Kidney tubule cell (primary cell): ENCODE data around the gene WDR74.
"Not testable (repeated sequence)": the region's sequence is repeated elsewhere in the genome, so short reads cannot be mapped to it uniquely, and the experiment has no call there.

ENCODE experiments used
- DNase-seq: peaks from one replicate; pipeline ENCODE4 v3.0.0-alpha.2; 2018; ENCODE audit warnings: low spot score

Gene WDR74

DNA sequence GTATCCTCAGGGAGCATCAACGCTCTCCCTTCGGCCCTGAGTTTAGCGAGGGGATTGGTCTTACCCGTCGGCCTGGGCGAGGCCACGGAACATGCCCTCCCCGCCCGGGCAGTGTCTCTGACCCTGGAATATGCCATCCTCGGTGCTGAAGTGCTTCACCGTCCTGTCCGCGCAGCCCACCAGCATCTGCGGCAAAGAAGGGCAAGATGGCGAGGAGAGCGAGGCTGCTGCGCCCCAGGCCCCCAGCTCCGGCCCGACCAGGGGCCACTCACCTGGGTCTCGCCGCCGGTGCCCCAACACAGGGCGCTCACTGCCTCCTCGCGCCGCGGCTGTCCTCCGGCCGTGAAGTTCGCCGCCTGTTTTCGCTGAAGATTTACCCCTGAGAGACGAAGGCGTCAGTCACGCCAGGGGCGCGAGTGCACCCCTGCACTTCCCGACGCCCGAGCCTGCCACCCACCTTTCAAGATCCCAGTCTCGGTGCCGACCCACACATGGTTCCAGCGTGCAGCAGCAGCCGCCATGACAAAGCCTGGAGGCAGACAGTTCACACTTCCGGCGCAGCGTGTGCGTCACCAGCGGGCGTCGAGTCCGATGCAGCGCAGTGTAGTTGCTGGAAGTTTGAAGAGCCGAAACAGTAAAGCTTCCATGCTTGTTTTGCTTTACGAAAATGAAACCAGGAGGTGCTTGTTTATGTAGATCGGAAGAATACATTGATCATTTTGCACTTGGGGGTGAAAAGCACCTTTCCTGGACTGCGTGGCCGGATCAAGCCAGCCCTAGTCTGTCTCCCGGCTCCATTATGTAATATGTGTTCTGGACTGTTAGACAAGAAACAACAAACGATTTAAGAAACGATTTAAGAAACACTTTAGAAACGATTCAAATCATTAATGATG lies at the start of gene WDR74:
WDR74 (minus strand) TSS at position 541 of the 896 bp plus-strand sequence; CDS start at position 521, 20 bp downstream.
- peak; percentile 91 for DNase-seq

DNA sequence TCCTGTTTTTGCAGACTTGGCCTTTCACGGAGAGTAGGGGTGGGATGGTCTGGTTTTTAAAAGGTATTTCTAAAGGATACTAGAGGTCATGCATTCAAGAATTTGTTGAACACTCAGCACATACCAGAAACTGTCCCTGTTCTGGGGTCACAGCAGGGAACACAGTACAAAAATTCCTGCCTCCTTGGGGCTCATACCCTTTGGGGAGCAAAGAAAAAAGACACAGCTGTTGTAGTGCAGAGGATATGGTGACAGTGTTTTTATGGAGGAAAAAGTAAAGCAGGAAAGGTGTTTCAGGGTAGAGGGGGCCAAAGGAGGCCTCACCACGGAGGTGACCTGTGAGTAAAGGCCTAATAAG lies 49.7 kb upstream of the WDR74 start:
- DNase-seq = no peak

DNA sequence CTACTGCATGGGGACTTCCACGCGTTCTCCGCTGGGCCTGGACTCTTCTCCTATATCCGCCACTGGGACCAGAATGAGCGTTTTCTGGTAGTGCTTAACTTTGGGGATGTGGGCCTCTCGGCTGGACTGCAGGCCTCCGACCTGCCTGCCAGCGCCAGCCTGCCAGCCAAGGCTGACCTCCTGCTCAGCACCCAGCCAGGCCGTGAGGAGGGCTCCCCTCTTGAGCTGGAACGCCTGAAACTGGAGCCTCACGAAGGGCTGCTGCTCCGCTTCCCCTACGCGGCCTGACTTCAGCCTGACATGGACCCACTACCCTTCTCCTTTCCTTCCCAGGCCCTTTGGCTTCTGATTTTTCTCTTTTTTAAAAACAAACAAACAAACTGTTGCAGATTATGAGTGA lies 49.0 kb upstream of the WDR74 start:
- DNase-seq = no peak

DNA sequence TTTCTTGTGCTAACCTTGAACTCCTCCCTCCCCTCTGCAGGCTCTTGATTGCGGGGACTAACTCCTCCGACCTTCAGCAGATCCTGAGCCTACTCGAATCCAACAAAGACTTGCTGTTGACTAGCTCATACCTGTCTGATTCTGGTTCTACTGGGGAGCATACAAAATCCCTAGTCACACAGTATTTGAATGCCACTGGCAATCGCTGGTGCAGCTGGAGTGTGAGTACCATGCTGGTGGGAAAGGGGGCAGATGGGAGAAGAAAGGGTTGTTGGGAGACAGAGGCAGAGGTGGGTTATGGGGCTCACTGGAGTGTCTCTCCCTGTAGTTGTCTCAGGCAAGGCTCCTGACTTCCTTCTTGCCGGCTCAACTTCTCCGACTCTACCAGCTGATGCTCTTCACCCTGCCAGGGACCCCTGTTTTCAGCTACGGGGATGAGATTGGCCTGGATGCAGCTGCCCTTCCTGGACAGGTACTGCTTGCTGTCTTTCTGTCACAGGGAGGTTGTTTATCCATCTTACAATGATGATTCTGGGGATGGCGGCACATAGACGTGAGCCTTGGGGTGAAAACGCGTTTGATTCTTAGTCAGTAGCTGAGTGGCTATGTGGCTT lies 45.9 kb upstream of the WDR74 start:
- DNase-seq = no peak

DNA sequence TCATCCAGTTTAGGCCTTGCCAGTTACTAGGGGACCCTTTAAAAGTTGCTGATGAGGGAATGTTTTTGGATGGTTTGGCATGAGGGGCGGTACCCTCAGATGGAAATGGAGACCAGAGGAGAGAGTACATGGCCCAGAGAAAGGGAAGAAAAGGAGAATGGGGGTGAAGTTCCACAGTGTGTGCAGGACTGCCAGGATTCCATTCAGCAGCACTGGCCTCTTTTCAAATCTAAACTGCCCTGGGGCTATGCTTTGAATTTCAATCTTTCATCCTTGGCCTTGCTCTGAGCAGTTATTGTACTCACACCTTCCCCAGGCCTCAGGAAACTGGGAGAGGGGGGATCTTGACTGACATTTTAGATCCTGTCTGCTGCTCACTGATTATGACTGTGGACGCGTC lies 44.3 kb upstream of the WDR74 start:
- DNase-seq = no peak

DNA sequence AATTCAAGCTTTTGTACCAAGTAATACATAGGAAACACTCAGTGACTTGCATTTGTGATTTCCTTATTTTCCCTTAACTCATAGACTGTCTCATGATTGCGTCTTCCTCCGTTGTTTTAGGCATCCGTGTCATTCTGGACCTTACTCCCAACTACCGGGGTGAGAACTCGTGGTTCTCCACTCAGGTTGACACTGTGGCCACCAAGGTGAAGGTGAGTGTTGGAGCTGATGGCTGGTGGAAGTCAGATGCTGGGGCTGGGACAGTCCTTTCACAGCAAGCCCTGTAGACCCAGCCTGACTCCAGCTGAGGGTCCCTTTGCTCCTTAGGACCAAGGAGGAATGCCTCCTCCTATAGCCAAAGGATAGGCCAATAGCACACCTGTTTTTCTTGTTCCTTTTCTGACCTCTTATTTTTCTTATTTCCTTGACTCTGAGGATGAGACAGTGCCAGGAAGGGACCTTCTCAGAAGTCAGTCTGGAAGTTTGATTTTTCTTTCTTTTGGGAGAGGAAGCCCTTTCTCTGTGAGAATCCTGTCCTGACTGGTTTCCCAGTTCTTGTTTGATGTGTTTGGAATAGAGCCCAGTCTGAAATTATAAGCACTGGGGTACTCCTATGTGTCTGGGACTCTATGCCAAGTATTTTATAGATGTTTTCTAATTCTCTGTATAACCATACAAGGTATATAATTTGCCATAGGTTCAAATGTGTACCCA lies 43.6 kb upstream of the WDR74 start:
- no peak for DNase-seq

DNA sequence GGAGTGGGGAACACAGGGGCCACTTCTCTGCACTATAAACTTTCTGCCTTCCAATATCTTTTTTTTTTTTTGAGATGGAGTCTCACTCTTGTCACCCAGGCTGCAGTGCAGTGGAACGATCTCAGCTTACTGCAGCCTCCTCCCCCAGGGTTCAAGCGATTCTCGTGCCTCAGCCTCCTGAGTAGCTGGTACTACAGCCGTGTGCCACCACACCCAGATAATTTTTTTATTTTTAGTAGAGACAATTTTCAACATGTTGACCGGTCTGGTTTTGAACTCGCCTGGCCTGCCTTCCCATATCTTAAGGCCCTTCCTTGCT lies 43.0 kb upstream of the WDR74 start:
- DNase-seq = no peak

DNA sequence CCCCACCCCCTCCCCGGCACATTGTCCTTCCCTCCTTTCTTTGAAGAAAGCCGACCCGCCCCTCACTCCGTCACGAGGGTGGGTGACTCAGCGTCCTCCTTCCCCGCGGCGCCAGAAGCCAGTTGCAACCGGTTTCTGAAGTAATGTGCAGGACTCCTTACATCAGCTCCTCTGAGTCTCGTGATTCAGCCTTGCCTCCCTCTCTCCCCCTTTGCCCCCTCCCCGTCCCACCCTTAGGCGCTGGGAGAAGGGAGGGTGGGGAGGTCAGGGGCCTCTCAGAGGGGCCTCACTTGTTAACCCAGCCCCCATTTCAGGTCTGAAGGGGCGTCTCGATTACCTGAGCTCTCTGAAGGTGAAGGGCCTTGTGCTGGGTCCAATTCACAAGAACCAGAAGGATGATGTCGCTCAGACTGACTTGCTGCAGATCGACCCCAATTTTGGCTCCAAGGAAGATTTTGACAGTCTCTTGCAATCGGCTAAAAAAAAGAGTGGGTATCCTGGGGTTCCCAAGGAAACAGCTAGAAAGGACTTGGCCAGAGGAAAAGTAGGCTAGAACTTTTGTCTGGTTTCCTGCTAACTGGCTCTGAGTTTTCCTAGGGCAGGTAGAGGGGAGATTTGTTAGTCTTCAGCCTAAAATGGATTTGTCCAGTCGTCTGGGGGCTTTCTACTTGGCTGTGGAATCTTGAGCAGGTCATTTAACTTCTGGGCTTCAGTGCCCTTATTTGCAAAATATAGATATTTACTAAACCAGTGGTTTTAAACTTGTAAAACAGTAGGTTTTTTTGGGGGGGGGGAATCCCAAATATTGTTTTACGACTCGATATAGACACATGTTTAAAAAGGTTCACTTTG lies 42.4 kb upstream of the WDR74 start:
- DNase-seq = peak; percentile 97

DNA sequence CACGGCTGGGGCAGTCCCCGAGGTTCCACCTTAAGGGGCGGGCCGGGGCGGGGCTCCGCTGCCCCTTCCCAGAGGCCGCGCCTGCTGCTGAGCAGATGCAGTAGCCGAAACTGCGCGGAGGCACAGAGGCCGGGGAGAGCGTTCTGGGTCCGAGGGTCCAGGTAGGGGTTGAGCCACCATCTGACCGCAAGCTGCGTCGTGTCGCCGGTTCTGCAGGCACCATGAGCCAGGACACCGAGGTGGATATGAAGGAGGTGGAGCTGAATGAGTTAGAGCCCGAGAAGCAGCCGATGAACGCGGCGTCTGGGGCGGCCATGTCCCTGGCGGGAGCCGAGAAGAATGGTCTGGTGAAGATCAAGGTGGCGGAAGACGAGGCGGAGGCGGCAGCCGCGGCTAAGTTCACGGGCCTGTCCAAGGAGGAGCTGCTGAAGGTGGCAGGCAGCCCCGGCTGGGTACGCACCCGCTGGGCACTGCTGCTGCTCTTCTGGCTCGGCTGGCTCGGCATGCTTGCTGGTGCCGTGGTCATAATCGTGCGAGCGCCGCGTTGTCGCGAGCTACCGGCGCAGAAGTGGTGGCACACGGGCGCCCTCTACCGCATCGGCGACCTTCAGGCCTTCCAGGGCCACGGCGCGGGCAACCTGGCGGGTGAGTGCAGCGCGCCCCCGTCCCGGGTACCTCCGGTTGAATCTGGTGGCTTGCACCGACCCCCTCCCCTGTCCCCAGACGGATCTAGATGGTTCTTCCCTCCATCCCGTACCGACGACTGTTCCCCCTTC lies 41.6 kb upstream of the WDR74 start, which contains the start of gene SLC3A2:
SLC3A2 (plus strand) TSS at position 94 of the 776 bp plus-strand sequence; CDS start at position 222, 128 bp downstream.
- DNase-seq = peak; percentile 91

DNA sequence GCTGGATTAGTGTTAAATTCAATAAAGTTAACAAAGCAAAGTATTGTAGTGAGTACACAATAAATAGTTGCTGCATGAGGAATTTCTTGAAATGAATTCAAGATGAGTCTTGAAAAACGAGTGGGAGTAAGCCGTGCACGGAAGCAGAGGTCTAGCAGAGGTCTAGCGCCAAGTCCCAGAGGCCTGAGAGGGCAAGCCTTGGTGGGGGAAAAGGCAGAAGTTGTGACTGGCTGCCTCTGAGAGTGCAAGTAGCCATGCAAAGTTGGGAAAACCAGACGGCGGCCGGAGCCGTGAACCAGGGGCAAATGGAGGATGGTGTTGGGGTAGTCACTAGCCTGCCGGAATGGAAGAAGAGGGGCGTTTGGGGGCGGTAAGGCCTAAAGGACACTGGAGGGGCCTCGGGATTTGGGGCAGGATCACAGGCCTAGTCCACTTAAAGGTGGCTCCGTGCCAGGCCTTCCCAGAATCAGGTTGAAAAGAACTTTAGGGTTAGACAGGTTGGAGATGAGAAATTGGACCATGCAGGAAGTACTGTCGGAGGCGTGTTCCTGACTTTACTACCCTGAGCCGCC lies 40.9 kb upstream of the WDR74 start:
- peak; percentile 83 for DNase-seq

DNA sequence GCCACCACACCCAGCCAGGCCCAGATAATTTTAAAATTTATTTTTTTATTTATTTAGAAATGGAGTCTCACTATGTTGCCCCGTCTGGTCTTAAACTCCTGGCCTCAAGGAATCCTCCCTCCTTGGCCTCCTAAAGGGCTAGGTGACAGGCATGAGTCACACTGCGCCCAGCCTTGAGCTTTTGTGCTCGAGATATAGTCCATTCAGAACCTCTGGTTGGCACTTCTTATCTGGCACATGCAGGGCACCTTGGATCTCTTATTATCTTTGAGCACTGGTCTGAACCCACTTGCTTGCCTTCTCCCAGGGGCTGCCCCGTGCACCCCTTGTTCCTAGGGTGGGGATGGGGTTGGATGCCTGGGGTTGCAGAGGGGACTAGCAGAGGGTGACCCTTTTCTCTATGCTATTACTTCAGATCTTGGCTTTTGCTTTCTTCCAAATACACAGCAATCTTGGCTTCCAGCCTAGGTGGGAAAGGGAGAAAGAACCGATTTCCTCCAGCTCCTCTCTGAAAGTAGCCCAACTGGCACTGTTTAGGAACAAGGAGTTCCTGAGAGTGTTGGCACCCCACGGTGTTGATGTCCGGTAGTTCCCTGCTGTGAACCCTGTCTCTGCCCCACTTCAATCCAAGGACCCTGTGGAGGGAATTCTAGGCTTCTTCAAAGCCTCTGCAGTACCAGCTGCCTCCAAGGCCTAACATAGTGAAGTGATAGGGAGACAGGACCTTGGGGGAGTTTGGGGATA lies 40.0 kb upstream of the WDR74 start:
- DNase-seq = no peak

DNA sequence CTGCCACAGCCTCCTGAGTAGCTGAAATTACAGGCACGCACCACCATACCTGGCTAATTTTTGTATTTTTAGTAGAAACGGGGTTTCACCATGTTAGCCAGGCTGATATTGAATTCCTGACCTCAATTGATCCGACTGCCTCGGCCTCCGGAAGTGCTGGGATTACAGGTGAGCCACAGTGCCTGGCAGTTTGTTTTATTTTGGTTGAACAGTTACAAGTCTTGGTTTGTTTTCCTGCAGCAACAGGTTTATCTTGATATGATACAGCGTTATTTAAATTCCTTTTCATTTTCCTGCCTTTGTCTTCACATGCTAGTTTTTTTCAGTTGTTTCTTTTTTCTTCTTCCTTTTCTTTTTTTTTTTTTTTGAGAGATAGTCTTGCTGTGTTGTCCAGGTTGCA lies 37.3 kb upstream of the WDR74 start:
- DNase-seq = no peak

DNA sequence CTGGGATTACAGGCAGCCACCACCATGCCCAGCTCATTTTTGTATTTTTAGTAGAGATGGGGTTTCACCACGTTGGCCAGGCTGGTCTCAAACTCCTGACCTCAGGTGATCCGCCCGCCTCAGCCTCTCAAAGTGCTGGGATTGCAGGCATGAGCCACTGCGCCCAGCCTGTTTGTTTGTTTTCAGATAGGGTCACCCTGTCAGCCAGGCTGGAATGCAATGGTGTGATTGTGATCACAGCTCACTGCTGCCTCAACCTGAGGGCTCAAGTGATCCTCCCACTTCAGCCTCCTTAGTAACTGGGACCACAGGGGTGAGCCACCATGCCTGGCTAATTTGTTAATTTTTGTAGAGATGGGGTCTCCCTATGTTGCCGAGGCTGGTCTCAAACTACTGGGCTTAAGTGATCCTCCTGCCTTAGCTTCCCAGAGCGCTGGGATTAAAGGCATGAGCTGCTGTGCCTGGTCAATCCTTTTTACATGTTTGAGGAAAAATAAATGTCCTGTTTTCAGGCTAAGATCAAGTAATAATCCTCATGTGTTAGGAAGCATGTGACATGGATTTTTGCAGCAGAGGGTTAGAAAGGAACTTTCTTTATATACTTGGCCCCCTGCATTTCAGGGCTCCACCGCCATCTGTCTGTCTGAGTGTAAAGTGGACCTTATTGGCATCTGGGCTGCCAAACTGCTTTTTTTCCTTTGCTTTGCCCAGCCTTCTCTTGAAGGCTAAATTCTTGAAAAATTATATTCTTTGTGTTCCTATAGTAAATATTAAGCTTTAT lies 36.5 kb upstream of the WDR74 start:
- DNase-seq = no peak

DNA sequence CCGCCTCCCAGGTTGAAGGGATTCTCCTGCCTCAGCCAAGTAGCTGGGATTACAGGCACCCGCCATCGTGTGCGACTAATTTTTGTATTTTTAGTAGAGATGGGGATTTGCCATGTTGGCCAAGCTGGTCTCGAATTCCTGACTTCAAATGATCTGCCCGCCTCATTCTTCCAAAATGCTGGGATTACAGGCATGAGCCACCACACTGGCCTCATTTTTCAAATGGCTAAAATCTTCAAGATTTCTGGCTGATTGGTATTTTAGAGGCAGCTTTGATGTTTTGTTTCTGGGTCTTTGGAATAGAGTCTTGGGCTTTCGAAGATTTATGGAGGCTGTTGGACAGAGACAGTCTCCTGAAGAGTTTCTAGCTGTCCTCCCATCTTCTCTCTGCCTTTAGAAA lies 35.5 kb upstream of the WDR74 start:
- DNase-seq = no peak

DNA sequence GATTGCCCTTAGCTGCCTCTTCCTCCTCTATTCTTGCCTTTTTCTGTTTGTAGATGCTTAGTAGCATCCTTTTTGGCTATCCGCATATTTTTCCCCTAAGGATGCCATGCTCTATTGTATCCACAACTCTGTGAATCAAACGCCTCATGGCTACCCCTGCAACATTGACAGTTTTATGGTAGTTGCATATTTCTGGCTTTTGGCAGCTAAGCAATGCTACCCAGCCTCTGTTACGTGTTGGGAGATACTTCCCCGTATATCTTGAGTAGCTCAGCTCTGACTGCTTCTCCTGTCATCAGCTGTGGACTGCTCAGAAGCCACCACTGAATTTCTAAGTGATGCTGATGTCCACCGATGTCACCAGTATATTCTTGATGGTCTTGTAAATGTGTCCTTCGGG lies 26.2 kb upstream of the WDR74 start:
- no peak for DNase-seq

DNA sequence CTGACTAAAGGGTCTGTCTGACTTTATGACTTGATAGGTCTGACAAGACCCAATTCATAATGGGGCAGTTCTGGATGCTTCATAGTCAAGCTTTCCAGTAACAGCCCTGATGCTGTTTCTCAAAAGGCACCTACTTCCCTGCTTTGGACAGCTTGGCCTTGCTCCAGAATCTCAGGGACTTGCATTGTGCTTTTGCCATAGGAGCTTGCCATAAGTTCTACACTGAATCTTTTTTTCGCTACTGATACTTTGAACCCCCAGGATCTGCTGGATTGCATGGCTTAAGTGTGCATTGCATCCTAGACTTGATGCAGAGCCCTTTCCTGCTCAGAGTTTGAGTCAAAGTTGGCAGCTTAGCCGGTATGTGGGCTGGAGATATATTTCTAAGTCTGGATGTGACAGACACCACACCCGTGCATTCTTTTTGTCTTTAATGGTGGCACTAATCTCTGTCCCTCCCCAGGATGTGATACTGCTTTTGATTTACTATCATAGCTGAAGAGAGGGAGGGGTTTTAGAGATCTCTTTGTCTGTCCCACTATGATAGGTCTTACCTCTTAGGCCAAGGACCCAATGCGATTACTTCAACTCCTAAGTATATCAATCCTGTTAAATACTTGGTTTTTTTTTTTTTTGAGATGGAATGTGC lies 24.4 kb upstream of the WDR74 start:
- no peak for DNase-seq

DNA sequence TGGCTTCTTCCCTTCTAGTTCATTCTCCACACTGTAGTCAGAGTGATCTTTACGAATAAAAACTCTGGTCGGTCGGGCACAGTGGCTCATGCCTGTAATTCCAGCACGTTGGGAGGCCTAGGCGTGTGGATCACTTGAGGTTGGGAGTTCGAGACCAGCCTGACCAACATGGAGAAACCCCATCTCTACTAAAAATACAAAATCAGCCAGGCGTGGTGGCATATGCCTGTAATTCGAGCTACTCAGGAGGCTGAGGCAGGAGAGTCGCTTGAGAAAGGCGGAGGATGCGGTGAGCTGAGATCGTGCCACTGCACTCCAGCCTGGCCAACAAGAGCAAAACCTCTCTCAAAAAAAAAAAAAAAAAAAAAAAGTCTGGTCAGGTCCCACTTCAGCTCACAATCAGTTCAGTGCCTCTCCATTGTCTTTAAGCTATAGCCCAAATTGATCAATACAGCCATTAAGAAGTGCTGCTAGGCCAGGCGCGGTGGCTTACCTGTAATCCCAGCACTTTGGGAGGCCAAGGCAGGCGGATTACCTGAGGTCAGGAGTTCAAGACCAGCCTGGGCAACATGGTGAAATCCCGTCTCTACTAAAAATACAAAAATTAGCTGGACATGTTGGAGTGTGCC lies 22.3 kb upstream of the WDR74 start:
- not testable (repeated sequence) for DNase-seq

DNA sequence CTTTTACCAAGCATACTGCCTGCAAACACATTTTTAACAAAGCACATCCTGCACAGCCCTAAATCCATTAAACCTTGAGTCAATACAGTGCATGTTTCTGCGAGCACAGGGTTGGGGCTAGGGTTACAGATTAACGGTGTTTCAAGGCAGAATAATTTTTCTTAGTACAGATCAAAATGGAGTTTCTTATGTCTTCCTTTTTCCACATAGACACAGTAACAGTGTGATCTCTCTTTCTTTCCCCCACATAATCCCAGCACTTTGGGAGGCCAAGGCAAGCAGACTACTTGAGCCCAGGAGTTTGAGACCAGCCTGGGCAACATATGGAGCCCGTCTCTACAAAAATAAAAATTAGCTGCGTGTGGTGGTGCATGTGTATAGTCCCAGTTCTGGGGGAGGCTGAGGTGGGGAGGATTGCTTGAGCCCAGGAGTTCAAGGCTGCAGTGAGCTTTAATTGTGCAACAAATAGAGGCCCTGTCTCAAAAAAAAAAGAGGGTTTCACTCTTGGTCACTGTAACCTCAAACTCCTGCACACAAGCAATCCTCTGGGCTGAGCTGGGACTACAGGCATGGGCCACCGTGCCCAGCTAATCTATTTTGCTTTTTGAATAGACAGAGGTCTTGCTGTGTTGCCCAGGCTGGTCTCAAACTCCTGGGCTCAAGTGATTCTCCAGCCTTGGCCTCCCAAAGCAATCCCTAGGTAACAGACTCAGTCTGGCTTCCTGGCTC lies 21.6 kb upstream of the WDR74 start:
- DNase-seq = no peak
